H1 (cell line): ENCODE results near the gene PXN. TPM values are rescaled to one million over a fixed set of nuclear protein-coding genes. Genes with fewer than 3 reads are reported as not detected.

Experiments used
- CHD2 ChIP-seq: IDR thresholded peaks from 2 replicates; pipeline ENCODE4 v1.6.1; 2012; ENCODE audit warnings: low read length, improper control_type of control experiment
- CTCF ChIP-seq, 3 experiments: IDR thresholded peaks; 1 replicate in 2 of 3; 2 replicates in 1 of 3; pipeline versions ENCODE4 v1.5.1 to v1.6.1; 2011; ENCODE audit warnings: low read length in 3 of 3, mild to moderate bottlenecking in 3 of 3, inconsistent platforms in 2 of 3, low read depth in 1 of 3, moderate library complexity in 1 of 3; ENCODE audit not compliant: insufficient read depth in 1 of 3; ENCODE audit errors: control extremely low read depth in 1 of 3
- EGR1 ChIP-seq: IDR thresholded peaks from 2 replicates; pipeline ENCODE4 v1.6.1; 2011; ENCODE audit warnings: low read depth, low read length, borderline replicate concordance
- EP300 ChIP-seq, 2 experiments: IDR thresholded peaks; 1 replicate in 1 of 2; 2 replicates in 1 of 2; pipeline ENCODE4 v1.6.1; 2011 to 2012; ENCODE audit warnings: low read depth in 2 of 2, low read length in 2 of 2, mild to moderate bottlenecking in 2 of 2, borderline replicate concordance in 1 of 2, inconsistent platforms in 1 of 2, moderate library complexity in 1 of 2
- HDAC6 ChIP-seq: IDR thresholded peaks from one replicate; pipeline ENCODE4 v1.7.1; 2012; ENCODE audit warnings: low read depth, mild to moderate bottlenecking, inconsistent platforms, low read length, moderate library complexity
- NRF1 ChIP-seq: IDR thresholded peaks from 2 replicates; pipeline ENCODE4 v1.6.1; 2011; ENCODE audit warnings: mild to moderate bottlenecking, low read depth, low read length, improper control_type of control experiment
- POLR2AphosphoS5 ChIP-seq: IDR thresholded peaks from 2 replicates; pipeline ENCODE4 v1.6.1; 2011; ENCODE audit warnings: low read depth, low read length
- POU5F1 ChIP-seq: IDR thresholded peaks from 2 replicates; pipeline ENCODE4 v1.6.1; 2011; ENCODE audit warnings: low read depth, mild to moderate bottlenecking, low read length, moderate library complexity
- RAD21 ChIP-seq, 2 experiments: IDR thresholded peaks in 1 of 2; conservative IDR thresholded peaks in 1 of 2; 2 replicates each; pipeline ENCODE4 v1.6.1; 2011; ENCODE audit warnings: low read depth in 2 of 2, low read length in 2 of 2, improper control_type of control experiment in 1 of 2, inconsistent platforms in 1 of 2, mild to moderate bottlenecking in 1 of 2, moderate library complexity in 1 of 2
- RBBP5 ChIP-seq: IDR thresholded peaks from 2 replicates; pipeline ENCODE4 v1.7.1; 2012; ENCODE audit warnings: low read depth, mild to moderate bottlenecking, inconsistent platforms, low read length, moderate library complexity, borderline replicate concordance
- SAP30 ChIP-seq: fragments of 300-600 bp; sonication (generic); IDR thresholded peaks from 2 replicates; pipeline ENCODE4 v1.7.1; 2012; ENCODE audit warnings: low read length, moderate library complexity, mild to moderate bottlenecking, inconsistent platforms; ENCODE audit not compliant: insufficient read depth, insufficient replicate concordance
- SP1 ChIP-seq: IDR thresholded peaks from 2 replicates; pipeline ENCODE4 v1.6.1; 2011; ENCODE audit warnings: low read depth, low read length
- SP4 ChIP-seq: IDR thresholded peaks from 2 replicates; pipeline ENCODE4 v1.6.1; 2012; ENCODE audit warnings: low read length, inconsistent platforms
- SRF ChIP-seq: IDR thresholded peaks from 2 replicates; pipeline ENCODE4 v1.6.1; 2011; ENCODE audit warnings: mild to moderate bottlenecking, low read depth, low read length, moderate library complexity
- SUZ12 ChIP-seq: fragments of 200-600 bp; sonication (generic); IDR thresholded peaks from 2 replicates; pipeline ENCODE4 v1.6.1; 2012; ENCODE audit warnings: mild to moderate bottlenecking, inconsistent platforms, low read length, moderate library complexity, mixed read lengths
- TAF1 ChIP-seq: IDR thresholded peaks from 2 replicates; pipeline ENCODE4 v1.6.1; 2011; ENCODE audit warnings: mild to moderate bottlenecking, low read depth, low read length
- TBP ChIP-seq: IDR thresholded peaks from 2 replicates; pipeline ENCODE4 v1.6.1; 2011; ENCODE audit warnings: low read depth, low read length, improper control_type of control experiment
- YY1 ChIP-seq: IDR thresholded peaks from 2 replicates; pipeline ENCODE4 v1.6.1; 2011; ENCODE audit warnings: low read depth, mild to moderate bottlenecking, low read length
- polyA plus RNA-seq, 7 experiments: library from polyadenylated mRNA; depleted of rRNA in 3 of 7; stranded (reverse) in 5 of 7; unstranded in 2 of 7; fragments of >200 nt in 5 of 7; fragments of 200-250 nt in 2 of 7; gene quantifications; 1 replicate in 5 of 7; 2 replicates in 1 of 7; 4 replicates in 1 of 7; pipeline versions ENCODE4 v1.2.1 to v1.2.3, GENCODE V29; 2011 to 2013; ENCODE audit warnings: missing spikeins in 2 of 7, mixed read lengths in 2 of 7
- total RNA-seq: library from RNA; stranded (reverse); fragmentation: NEBNext Ultra II Directional; extraction: Animal tissue kit (Norgen Biotek cat#: 25700); gene quantifications from 2 replicates; pipeline ENCODE4 v1.2.1, GENCODE V29; 2021
- TF ChIP-seq, protein P1 (sequence below): IDR thresholded peaks from 2 replicates; pipeline ENCODE4 v1.6.1; 2012; ENCODE audit warnings: low read length, inconsistent platforms

The PXN gene
- total and polyA plus RNA-seq, 2 of the 8 experiments (the other 6 are each of a cell fraction or from before 2014, with no cell fraction given), result 51.0 to 105 TPM

GRCh38 chr12:120292661-120293531 is 27.4 kb upstream of the PXN start, which contains the start of gene RNU4-1 (continued):
- TF ChIP-seq SAP30 (peak; percentile 65), SP4 (peak; percentile 92; the same call in 1 of the 2 replicates), HDAC6 (no peak), RBBP5 (no peak), CTCF (IDR thresholded peaks at IDR 0.05; ENCODE audit: control extremely low read depth in 1 of 3, insufficient read depth in 1 of 3, low read depth in 1 of 3, low read length in 3 of 3) (no peak), TAF1 (peak; percentile 22; the same call in 1 of the 2 replicates), RAD21 (IDR thresholded peaks at IDR 0.05 in 1 of 2, conservative IDR thresholded peaks at IDR 0.05 in 1 of 2; ENCODE audit: low read depth in 2 of 2, low read length in 2 of 2) (no peak), NRF1 (no peak; the same call in 1 of the 2 replicates), SUZ12 (no peak), POLR2AphosphoS5 (peak; percentile 100), SRF (no peak), TBP (peak; percentile 99), YY1 (peak; percentile 41; the same call in 1 of the 2 replicates), POU5F1 (peak; percentile 64; the same call in 1 of the 2 replicates), SP1 (peak; percentile 95), EGR1 (peak; percentile 92), CHD2 (0 out of 2 replicates have a peak, but pooled peaks have one; percentile 33), EP300 (IDR thresholded peaks at IDR 0.05; ENCODE audit: borderline replicate concordance in 1 of 2, low read depth in 2 of 2, low read length in 2 of 2) (peak in 1 of 2 experiments; percentile 22; a peak in 1 of 3 replicates)
- TF ChIP-seq, protein P1, sequence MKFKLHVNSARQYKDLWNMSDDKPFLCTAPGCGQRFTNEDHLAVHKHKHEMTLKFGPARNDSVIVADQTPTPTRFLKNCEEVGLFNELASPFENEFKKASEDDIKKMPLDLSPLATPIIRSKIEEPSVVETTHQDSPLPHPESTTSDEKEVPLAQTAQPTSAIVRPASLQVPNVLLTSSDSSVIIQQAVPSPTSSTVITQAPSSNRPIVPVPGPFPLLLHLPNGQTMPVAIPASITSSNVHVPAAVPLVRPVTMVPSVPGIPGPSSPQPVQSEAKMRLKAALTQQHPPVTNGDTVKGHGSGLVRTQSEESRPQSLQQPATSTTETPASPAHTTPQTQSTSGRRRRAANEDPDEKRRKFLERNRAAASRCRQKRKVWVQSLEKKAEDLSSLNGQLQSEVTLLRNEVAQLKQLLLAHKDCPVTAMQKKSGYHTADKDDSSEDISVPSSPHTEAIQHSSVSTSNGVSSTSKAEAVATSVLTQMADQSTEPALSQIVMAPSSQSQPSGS, result peak; percentile 98
